NCI-H2227 treated with DMSO at 0.1 percent for 48 hours (cell line): ENCODE measurements around the gene CACNA2D3.

ENCODE experiments used
- DNase-seq: peaks from one replicate; lab custom pipeline; 2025; lab: John Stamatoyannopoulos, UW

The CACNA2D3 gene

DNA sequence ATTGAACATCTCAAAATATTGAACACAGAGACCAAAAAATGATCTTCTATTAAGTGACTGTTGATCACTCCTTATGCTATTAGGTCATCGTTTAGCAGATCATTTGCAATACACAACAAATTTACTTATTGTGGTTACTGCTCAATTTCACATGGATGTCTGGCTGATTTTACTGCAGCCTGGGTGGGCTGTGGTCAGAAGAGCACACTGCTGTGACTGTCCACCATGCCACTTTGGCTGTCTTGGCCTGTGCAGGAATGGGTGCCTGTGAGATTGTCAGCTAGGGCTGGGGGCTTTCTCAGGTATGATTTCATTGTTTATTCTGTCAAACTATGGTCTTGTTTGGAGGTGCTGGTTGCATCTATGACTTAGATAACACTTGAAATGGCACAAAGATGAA, 885.6 kb downstream of the CACNA2D3 start:
- DNase-seq = no peak

DNA sequence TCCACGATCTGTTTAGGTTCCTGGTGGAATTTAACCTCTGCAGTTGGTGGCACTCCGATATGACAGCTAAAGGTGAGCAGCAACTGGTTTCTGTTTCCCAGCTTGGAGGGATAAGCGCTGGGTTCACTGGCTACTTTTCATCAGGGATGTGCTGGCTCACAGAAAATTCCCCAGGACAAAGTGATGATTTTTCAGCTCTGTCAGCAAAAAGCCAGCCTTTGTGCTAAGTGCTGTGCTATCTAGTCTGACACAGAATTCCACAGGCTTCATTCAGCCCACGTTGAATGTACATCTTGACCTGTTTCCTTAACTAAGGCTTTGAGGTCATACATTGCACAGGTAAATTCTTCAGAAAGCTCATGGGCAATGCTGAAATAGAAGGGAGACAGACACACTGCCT, 887.0 kb downstream of the CACNA2D3 start:
- DNase-seq = no peak

DNA sequence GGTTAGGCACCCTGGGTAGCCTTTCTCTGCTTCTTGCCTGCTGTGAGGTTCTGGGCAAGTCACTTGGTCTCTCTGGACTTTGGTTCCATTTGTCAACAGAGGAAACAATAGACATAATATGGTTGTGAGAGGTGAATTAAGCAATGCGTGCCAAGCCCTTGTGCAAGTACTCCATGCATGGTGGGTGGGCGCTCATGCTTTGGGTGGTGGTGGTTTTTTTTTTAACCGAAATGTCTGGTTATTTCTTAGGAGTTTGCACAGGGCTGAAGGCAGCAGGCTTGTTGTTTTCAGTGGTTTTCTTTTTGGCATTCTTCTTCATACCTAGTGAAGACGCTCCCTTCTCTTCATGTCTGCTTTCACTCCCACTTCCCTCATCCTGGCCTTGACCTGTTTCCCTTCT, 889.7 kb downstream of the CACNA2D3 start:
- DNase-seq = no peak

DNA sequence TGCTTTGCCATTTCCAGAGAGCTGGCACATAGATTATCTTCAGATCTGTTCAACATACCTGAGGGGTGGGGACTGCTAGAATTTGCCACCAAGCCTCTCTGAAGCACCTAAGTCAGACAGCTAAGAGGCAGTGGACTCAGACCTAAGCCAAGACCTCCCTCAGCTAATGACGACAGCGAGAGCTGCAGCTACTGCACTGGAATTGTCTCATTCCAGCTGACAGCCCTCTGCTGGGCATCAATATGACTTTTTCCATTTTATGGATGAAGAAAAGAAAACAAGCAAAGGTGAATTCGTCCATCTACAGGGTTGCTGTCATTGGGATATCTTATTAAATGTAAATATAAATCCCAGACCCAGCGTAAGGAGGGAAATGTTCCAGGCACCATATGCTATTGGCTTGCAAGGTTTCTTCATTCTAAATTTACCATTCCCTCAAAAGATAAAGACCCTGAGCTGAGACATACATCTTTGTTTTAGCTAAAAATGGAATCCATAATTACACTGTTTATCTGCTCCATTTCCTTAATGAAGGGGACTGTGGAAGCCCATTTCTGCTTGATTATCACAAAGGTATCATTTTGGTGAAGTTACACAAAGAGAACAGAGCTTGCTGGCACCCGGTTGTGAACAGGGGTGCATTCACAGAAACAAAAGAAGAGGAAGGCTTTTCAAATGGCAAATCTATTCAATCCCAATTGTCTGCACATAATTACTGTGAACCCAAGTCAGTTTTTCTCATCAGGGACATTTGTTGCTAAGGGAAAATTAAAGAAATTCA, 891.0 kb downstream of the CACNA2D3 start:
- no peak for DNase-seq

DNA sequence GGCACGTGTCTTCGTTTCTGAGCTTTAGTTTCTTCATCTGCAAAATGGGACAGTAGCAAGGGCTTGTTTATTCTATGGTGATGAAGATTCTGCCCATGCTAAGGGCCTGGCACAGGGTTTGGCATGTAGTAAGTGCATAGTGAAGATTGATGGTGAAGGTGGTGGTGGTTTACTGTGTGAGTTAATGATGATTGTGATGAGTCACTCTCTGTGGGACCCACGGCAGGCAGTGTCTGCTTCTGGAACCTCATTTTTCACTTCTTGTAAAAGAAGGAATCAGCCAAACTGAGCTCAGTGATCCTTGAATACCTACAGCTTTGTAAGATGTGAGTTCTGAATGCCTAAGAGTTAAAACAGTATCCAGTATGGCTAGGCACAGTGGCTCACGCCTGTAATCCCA, 891.7 kb downstream of the CACNA2D3 start:
- no peak for DNase-seq

DNA sequence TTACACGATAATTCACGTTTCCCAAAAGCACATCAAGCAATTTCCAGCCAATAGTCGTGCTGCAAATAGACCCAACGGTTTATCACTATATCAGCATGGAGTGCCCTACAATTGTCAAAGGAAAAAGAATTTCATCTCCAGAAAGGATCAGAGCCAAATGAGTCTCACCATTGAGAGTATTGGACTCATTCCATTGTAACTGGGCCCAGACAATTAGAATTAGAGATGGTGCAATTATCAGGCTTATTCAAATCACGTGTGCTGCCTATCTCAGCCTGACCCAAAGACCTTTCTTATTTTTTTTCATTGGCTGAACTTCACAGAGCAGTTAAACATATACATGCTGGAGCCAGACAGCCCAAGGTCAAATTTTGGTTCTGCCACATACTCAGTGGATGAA, 892.6 kb downstream of the CACNA2D3 start:
- DNase-seq = no peak

DNA sequence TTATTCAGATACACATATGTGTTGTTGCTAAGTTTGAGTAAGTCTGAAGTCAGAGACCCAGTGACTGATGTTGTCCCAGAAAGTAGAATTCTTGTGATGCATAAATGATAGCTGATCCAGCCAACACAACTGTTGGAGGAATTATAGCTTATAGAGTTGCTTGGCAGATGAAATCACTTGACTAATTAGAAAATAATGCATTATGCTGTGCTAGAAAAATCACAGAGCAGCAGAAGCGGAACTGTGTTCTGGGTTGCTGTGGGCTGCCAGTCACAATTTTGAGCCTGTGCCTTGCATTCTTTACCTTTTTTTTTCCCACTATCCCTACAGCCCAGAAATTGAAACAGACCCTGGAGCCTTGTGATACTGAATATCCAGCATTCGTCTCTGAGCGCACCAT, 895.5 kb downstream of the CACNA2D3 start:
- DNase-seq = no peak

DNA sequence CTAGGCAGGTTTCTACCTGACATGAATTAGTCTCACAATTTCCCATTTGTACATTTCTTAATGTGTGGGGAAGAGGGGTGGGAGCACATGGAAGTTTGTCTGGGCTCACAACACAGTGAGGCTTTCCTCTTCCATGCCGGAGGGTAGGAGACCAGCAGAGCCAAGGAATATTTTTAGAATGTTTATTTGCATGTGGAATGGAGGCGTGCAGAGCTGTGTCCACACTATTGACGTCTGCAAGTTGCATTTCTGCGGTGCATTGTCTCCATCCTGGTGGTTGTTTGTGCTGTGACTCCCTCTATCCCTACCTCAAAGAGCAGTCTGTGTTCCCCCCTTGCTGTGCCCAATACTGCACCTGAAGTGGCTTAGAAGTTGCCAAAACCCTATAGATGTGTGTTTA, 908.6 kb downstream of the CACNA2D3 start:
- DNase-seq = no peak

DNA sequence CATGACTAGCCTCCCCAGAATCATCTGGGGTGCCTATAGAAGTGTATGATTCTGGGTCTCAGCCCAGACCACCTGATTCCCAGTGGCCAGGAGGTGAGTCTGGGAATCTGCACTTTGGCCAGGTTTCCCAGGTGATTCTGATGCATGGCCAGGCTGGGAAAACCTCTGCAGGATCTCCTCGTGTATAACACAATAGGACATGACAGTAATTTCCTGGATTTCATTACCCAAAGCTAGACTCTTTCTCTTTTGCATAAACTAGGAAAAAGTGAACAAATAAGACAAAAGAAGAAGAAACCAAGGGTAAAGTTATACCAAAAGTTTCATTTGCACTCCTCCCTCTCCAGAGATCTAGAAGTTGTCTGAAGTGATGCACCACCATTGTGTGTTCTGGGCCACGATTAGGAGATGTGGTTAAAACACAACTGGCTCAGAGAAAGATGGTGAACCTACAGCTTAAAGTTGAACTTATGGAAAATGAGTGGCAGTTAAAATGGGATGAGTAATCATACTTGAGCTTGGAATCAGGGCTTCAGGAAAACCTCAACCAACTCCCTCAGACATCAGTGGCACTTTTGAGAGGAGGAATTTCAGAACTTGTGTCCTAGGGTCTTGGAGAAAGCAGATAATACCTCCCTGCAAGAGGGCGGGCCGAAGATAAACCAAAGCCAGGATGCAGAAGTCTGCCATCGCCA, 914.7 kb downstream of the CACNA2D3 start:
- DNase-seq = no peak

DNA sequence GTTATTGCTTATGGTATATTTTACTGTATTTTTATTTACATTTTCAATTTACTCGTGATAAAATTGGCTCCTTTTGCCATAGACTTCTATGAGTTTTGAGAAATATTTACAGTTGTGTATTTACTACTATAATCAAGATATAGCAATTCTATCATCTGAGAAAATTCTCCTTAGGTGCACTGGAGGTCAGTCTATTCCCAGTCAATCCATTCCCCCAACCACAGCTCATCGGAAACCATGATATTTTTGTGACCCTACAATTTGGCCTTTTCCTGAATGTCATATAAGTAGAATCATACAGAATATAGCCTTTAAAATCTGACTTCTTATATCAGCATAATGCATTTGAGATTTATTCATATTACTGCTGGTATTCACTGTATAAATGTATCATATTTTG, 920.2 kb downstream of the CACNA2D3 start:
- no peak for DNase-seq

DNA sequence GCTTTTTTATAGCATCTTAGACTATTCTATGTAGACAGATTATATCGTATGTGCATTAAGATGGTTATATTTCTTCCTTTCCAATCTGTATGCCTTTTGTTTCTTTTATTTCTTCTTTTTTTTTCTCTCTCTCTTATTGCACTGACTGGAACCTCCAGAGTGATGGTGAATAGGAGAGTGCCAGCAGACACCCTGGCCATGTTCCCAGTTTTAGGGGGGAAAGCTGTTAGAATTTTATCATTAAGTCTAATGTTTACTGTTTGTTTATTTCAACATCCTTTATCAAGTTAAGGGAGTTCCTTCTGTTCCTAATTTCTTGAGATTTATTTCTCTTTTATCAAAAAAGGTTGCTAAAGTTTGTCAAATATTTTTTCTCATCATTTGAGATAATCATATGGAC, 922.1 kb downstream of the CACNA2D3 start:
- DNase-seq = no peak

DNA sequence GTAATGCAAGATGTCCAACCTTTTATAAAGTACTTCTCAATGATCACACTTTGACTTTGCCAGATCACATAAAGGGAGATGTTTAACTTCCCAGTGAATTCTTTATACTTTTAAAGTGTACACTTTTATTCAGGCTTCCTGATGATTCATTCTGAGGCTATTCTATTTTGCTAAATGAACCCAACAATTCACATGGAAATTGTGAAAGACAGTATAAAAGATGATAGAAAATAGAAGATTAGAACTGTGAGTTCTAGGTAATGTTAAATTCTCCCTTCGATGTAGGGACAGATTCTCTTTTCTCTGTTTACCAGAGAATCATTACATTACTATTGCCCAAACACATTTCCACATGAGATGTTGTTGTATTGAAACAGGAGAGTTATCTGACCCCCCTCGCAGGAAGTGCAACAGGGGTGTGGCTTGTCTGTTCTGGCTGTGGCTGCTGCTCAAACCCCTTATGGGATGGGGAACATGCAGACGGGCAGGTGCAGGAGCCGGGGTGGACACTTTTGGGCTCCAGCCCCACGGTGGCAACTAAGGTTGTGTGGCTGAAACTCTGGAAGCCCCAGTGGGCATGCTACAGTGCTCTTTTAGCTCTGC, 936.8 kb downstream of the CACNA2D3 start:
- DNase-seq = no peak

DNA sequence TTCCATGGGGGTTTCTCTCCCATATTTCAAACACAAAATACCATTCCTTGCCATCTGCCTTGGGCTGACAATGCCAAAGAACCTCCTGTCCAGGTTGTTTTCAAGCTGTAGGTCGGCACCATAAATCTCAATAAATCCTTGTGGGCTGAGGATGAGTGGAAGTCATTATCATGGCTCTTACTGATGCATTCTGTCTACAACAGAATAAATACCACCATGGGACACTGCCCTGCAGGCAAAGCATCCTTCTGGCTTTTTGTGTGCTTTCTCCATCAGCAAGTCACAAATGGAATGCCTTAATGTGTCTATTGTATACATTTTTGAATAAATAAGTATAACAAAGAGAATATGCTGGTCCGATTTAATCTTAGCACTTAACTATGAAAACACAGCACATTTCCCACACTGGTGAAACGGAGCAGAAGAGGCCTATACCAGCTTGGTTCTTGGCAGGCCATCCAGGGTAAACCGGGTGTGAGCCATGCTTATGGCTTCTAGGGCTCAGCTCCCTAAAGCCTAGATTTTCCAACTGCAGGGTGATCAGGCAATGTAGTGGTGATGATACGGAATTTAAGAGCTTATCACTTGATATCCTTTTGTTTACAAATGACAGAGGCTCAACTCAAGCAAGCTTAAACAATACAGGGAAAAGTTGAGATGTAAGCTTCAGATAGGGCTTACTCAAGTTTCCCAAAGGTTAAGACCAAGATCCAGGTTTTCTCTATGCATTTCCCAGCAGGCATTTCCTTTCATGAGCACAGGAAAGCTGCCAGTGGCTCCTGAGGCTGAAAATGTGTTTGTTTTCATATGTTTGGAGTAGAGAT, 938.8 kb downstream of the CACNA2D3 start:
- no peak for DNase-seq

DNA sequence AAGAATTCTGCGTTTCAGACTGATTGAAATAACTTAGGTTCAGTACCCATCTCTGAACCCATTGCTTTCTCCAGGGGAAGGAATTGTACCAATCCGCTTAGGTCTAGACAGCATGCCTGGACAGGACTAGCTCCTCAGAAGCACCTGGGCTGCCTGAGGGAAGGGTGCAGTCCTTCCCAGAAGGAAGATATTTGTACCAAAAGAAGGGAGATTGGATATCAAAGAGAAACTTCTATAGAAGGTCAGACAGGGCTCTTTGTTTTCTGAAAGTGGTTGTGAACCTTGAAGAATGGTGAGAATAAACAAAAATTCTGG, 939.3 kb downstream of the CACNA2D3 start:
- DNase-seq = no peak

DNA sequence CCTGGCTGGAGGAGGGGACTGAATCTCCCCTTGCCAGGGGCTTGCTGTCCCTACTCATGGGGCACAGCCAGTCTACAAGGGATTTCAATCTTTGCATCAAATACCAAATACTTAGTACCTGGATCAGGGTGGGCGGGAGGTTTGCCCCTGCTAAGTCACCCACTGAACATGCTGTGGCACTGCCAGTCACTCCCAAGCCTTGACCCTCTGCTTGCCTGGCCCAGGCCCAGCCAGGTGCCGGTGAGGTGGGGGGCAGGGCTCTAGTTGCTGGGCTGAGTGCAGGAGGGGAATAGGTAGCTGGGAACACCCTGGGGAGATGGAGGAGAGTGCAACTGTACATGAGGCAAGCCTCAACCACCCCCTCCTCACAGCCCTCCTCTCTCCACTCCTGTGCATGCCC, 941.8 kb downstream of the CACNA2D3 start:
- DNase-seq = no peak

DNA sequence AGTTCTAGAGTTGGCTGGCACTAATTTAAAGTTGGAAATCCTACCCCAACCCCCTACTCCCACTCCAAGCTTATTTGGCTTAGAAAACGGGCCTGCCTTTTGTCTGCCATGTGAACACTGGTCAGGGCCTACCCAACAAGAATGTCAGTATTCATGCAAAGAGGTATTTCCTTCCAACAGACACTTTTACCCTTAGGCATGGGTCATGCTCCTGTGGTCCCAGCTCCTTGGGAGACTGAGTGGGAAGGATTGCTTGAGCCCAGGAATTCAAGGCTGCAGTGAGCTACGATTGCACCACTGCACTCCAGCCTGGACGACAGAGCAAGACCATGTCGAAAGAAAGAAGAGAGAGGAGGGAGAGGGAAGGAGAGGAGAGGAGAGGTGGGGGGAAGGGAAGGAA, 943.0 kb downstream of the CACNA2D3 start:
- no peak for DNase-seq

DNA sequence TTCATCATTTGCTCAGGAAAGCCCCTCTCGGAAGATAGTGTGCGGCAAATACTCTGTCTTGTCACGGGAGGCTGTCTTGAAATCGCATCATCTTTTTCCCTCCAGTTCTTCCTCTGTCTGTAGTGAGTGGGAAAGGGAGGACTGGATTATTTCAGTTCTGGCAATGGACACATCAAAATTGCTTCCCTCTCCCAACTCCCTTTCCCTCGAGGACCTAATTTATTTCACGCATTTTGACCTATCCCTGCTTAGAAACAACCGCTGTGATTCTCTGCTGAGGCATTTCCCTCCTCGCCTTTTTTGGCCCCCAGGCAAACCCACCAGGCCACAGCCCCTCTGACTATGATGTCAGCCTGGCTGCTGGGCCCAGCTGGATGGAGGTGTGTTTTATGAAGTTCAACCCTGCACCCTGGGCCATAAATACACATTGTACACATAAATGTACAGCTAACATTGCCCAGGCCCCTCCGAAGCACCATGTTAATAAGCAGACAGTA, 944.2 kb downstream of the CACNA2D3 start:
- no peak for DNase-seq

DNA sequence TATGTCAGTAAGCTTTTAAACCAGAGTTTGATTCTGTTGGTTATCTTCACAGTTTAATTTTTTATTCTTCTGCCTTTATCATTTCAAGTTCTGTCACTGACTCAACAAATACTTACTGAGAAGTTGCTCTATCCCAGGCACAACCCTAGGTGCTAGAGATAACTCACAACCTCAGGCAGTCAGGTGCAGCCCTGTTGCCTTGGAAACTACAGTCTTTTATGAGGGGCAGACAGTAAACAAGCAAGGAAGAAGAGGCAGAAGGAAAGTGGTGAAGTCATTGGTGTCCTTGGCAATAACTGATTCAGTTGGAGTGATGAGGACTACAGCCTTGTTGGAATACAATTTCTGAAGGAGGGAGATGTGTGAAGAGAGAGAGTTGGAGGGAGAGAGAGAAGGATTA, 947.6 kb downstream of the CACNA2D3 start:
- DNase-seq = no peak

DNA sequence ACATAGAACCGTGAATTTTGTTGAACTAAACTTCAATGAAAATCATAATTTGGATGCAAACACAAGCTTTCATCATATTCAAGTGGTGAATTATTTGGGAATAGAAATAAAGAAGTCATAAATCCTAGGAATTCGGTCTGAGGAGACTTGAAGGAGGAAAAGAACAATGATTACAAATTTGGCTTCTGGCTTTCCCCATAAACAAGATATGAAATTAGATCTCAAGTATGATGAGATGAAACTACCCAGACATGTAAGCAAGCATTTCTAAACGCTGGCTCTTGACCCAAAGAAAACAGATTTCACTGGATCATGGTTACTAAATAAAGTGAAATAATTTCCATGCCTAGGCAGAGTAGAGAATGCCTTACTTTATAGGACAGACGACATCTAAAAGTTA, 952.4 kb downstream of the CACNA2D3 start:
- no peak for DNase-seq

DNA sequence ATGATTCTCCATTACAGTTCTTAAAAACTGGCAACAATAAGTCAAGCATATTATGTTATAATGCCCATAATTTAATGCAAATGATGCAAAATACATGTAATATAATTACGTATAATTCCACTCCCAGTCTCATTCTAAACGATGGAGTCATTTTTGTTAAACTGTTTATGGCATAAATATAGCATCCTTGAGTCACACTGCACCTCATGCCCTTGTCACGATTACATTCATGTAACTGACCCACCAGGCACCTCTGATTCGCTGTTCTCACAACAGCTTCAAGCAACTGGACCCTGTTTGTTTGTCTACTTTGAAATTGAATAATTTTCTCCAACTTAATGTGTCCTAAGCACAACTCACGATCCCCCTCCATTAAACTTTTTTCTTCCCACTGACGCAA, 953.5 kb downstream of the CACNA2D3 start:
- no peak for DNase-seq

DNA sequence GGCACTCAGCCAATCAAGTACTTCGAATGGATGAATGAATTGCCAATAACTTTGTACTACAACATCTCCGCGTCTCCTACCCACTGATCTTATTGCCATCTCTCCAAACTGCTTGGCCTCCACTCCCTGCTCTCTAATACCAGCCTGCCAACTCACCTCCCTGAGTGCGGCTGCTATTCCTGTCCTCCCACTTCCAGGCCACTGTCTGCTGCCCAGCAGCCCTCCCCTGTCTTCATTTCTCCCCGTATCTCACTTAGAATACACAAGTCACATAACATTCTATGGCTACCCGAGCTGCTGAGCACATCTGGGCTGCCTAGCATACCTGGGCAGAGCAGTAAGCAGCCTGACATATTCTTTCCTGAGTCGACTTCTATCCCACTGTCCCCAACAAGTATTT, 955.4 kb downstream of the CACNA2D3 start:
- DNase-seq = no peak

DNA sequence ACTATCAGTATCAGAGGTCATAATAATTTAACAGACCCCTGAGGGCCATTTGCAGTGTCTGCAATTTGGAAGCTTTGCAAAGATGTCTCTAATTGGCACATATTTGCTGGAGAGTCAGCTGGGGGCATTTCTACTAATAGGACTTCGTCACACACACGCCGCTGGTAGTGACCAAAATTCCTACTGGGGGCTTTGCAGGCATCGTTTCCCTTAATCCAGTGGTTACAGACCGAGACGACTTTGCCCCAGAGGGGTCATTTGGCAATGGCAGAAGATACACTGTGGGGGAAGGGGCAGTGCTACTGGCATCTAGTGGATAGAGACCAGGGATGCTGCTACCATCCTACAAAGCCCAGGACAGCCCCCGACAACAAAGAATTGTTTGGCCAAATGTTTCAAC, 956.5 kb downstream of the CACNA2D3 start:
- DNase-seq = no peak

DNA sequence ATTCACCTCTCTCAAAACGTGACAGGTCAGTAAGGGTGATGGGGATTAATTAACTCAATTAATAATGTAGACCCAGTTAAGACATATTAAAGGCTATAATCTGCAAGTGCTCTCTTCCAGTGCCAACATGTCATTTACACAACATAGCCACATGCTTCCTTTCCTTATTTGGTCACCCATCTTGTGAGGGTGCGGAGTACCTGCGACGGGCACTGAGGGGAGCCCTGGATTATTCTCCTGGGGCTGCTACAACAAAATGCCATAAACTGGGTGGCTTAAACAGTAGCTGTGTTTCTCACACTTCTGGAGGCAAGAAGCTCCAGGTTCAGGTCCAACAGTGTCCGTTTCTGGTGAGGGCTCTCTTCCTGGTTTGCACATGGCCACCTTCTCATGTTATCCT, 962.9 kb downstream of the CACNA2D3 start:
- no peak for DNase-seq
